Lower lobe of right lung (tissue), 2 donors: ENCODE measurements around the gene SSR3. TPM values are rescaled to one million over a fixed set of nuclear protein-coding genes. Genes with fewer than 3 reads are reported as not detected.

Experiments
- ATAC-seq, 2 donors: fragments of 200-7000 bp; cut with Tn5 transposase; one replicate each; pipeline ENCODE4 v1.9.1; 2020 to 2022; ENCODE audit warnings: mild to moderate bottlenecking in 2 of 2, moderate library complexity in 2 of 2
- DNase-seq: peaks from one replicate; pipeline ENCODE4 v3.0.0-alpha.2; 2020
- H3K27ac ChIP-seq: fragments of 200-600 bp; one replicate; pipeline ENCODE4 v1.8.0; 2022
- H3K27me3 ChIP-seq: fragments of 200-600 bp; one replicate; pipeline ENCODE4 v1.8.0; 2022; ENCODE audit warnings: low read depth
- H3K36me3 ChIP-seq: fragments of 200-600 bp; one replicate; pipeline ENCODE4 v1.8.0; 2022; ENCODE audit warnings: mild to moderate bottlenecking
- H3K4me1 ChIP-seq: fragments of 200-600 bp; one replicate; pipeline ENCODE4 v1.8.0; 2022
- H3K4me3 ChIP-seq: fragments of 200-600 bp; one replicate; pipeline ENCODE4 v1.8.0; 2022; ENCODE audit warnings: mild to moderate bottlenecking
- H3K9me3 ChIP-seq: fragments of 200-600 bp; one replicate; pipeline ENCODE4 v1.8.0; 2022
- CTCF ChIP-seq: fragments of 200-600 bp; IDR thresholded peaks from one replicate; pipeline ENCODE4 v1.8.0; 2022; ENCODE audit warnings: antibody characterized with exemption, mild to moderate bottlenecking
- intact Hi-C: fragments of 100-400 bp; cut with DNase I; formaldehyde crosslinking; loops from one replicate; pipeline ENCODE4 v1.11.0; 2022
- total RNA-seq: library from RNA; stranded (reverse); fragmentation: NEBNext Ultra II Directional; extraction: Animal tissue kit (Norgen Biotek cat#: 25700); gene quantifications from one replicate; pipeline ENCODE4 v1.2.1, GENCODE V29; 2021
- donor health status: DM: no; HTN: yes; CAD: no; lungs with severe emphysema.

SSR3 gene
- total RNA-seq, 1 donor from 2014 or later: 158 TPM

- H3K9me3 ChIP-seq: no peaks in the 10 kb centered on the region
- intact Hi-C loops: no loop called here
- no peak overlapping the region for H3K27ac ChIP-seq
- TF ChIP-seq CTCF: no peak
- H3K4me3 ChIP-seq: no peak overlapping the region
- H3K4me1 ChIP-seq: peaks cover 27% of the 10 kb centered on the region
- DNase-seq (no peak), ATAC-seq (no peak)
- peaks cover 71% of the 10 kb centered on the region for H3K36me3 ChIP-seq
- H3K27me3 ChIP-seq: no peaks in the 10 kb centered on the region
Observed at GRCh38 chr3:156539802-156540201, 15.1 kb downstream of the SSR3 start.

DNA sequence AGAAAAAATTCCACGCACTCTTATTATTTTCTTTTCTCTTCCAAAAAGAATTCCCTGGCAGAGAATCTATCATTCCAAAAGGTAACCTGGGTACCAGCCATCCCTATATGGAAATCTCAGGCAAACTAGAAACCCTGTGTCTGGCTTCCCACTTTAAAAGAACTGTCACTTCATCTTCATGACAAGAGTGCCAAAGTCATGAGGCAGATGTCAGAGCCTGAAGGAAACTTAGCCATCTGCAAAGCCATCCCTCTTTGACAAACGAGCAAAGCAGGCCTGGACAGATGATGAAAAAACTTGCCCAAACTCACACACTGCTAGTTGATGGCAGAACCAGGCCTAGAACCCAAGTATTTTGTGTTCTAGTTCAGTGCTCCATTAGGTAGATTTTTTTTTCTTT is 15.9 kb downstream of the SSR3 start:
- no peaks in the 10 kb centered on the region for H3K9me3 ChIP-seq
- peaks cover 25% of the 10 kb centered on the region for H3K4me1 ChIP-seq
- peaks cover 64% of the 10 kb centered on the region for H3K36me3 ChIP-seq
- no peak overlapping the region for H3K27ac ChIP-seq
- ATAC-seq (no peak), DNase-seq (no peak)
- intact Hi-C loops: no loop called here
- no peaks in the 10 kb centered on the region for H3K27me3 ChIP-seq
- no peak overlapping the region for H3K4me3 ChIP-seq
- TF ChIP-seq CTCF: no peak

GRCh38 chr3:156536524-156537316 is 18.2 kb downstream of the SSR3 start:
- no peak for TF ChIP-seq CTCF
- Histone ChIP-seq H3K4me3 (no peak overlapping the region), H3K36me3 (peaks cover 43% of the 10 kb centered on the region), H3K27ac (no peak overlapping the region), H3K9me3 (no peaks in the 10 kb centered on the region), H3K4me1 (peaks cover 13% of the 10 kb centered on the region), H3K27me3 (no peaks in the 10 kb centered on the region)
- ATAC-seq (no peak), DNase-seq (no peak)
- intact Hi-C loops: no loop called here

GRCh38 chr3:156535798-156536197 is 19.1 kb downstream of the SSR3 start:
- no peak for TF ChIP-seq CTCF
- H3K27ac ChIP-seq: peak overlapping the region; percentile 4
- H3K4me1 ChIP-seq: peaks cover 13% of the 10 kb centered on the region
- H3K9me3 ChIP-seq: no peaks in the 10 kb centered on the region
- intact Hi-C loops: no loop called here
- no peak for ATAC-seq
- H3K4me3 ChIP-seq: no peak overlapping the region
- peaks cover 34% of the 10 kb centered on the region for H3K36me3 ChIP-seq
- no peak for DNase-seq
- H3K27me3 ChIP-seq: no peaks in the 10 kb centered on the region

DNA sequence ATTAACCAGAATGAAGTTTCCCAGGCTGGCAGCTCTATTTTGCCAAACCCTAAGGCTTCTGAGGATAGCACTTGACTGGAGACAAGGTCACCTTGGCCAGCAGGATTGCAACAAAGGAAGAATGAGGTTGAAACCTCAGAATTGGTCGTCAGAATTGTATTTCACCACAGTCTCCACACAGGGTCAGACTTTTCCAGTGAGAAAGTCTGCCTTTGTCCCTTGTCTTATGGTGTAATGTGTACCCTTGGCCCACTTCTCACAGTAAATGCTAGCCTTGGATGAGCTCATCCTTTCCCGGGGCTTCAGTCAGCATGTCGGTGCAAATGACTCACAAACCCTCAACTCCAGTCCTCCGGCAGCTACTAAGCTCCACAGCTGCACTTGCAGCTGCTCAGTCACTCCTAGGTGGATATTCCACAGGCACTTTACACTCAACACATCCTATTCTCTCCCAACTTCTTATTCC is 19.7 kb downstream of the SSR3 start:
- Histone ChIP-seq H3K4me1 (peaks cover 13% of the 10 kb centered on the region), H3K9me3 (no peaks in the 10 kb centered on the region), H3K36me3 (peaks cover 28% of the 10 kb centered on the region), H3K27ac (peak overlapping the region; percentile 4), H3K4me3 (no peak overlapping the region), H3K27me3 (no peaks in the 10 kb centered on the region)
- TF ChIP-seq CTCF: no peak
- intact Hi-C loops: no loop called here
- peak; percentile 91 for ATAC-seq
- DNase-seq: peak; percentile 55
